SH-SY5Y (cell line): ENCODE measurements around the gene GCNT4.

Source experiments
- GATA2 ChIP-seq: IDR thresholded peaks from 2 replicates; pipeline ENCODE4 v1.6.1; 2011; ENCODE audit warnings: mild to moderate bottlenecking, low read depth, low read length
- GATA3 ChIP-seq: IDR thresholded peaks from 2 replicates; pipeline ENCODE4 v1.6.1; 2011; ENCODE audit warnings: low read depth, mild to moderate bottlenecking, low read length, moderate library complexity

Gene GCNT4

GRCh38 chr5:75009556-75010345 is 42.6 kb downstream of the GCNT4 start:
- TF ChIP-seq GATA2, result no peak
- TF ChIP-seq GATA3, result no peak

DNA sequence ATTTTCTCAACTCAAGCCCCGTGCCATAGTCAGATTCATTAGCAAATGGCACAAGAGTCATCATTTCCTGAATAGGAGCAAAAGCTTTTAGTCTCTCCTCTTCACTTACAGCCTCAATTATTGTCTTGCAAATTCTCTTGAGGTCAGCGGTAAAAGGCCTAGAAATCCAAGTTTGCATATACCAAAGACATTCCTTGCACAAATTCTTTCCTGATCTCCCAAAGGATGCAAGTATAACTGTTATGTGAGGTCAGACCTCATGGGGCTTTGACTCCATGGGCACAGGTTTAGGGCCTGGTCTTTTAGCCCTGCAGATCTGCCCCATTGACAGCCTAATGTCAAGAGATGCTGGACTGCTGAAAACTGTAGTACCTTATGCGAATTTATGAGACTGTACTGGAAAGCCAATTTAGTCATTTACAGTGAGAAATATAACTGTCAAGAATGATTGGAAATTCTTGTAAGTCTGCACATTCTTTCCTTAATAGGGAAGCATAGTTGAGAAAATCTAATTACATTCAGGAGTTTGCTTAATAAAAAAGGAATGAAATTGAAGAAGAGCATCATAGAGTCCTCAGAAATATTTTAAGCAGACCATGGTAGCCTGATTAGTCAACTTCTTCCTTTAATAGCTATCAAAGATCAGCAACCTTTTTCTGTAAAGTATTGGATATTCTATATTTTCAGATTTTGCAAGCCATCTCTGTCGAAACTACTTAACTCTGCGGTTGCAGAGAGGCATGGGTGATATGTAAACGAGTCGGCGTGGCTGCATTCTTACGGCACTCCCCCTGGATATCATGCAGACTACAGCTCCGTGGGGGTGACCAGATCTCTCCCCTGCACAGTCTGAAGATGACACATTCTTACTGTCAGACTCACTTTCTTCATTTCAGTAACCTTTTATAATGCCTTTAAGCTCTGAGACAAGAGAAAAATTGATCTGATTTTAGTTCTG is 45.2 kb downstream of the GCNT4 start:
- TF ChIP-seq GATA3 (no peak), GATA2 (no peak)

GRCh38 chr5:75005561-75005960 is 46.8 kb downstream of the GCNT4 start:
- TF ChIP-seq GATA2, result no peak
- TF ChIP-seq GATA3, result no peak
